PC-3 (cell line): ENCODE measurements around the gene FBXW9. TPM values are rescaled to one million over a fixed set of nuclear protein-coding genes. Genes with fewer than 3 reads are reported as not detected.

Experiments used
- ATAC-seq: fragments of 200-7000 bp; cut with Tn5 transposase; 2 replicates; pipeline ENCODE4 v1.9.1; 2020; ENCODE audit warnings: mild to moderate bottlenecking, moderate library complexity
- BruUV-seq: library from RNA; stranded (reverse); fragments of 400-500 nt; replicated peaks from 2 replicates; lab custom pipeline; 2021; lab: Mats Ljungman, UMichigan
- CTCF ChIA-PET: fragments of 300-600 bp; sonication (Branson Sonifier 250); formaldehyde crosslinking; loops from one replicate; lab custom pipeline; 2022; ENCODE audit warnings: antibody characterized with exemption; lab: Charles Lee
- POLR2A ChIA-PET: fragments of 300-600 bp; sonication (Branson Sonifier 250); formaldehyde crosslinking; loops from one replicate; lab custom pipeline; 2022; ENCODE audit warnings: antibody characterized with exemption; ENCODE audit not compliant: unreplicated experiment; lab: Charles Lee
- DNase-seq: peaks from one replicate; pipeline ENCODE4 v3.0.0-alpha.2; 2015
- H2AFZ ChIP-seq: fragments of 300-600 bp; sonication (generic); 2 replicates; pipeline ENCODE4 v1.6.0; 2016; ENCODE audit warnings: antibody characterized with exemption, low read length
- H3F3A ChIP-seq: fragments of 300-600 bp; sonication (generic); one replicate; pipeline ENCODE4 v1.6.0; 2017; ENCODE audit warnings: antibody characterized with exemption, low read length, control low read depth, mild to moderate bottlenecking; ENCODE audit not compliant: unreplicated experiment
- H3K27ac ChIP-seq: fragments of 300-600 bp; sonication (generic); 2 replicates; pipeline ENCODE4 v1.5.1; 2016; ENCODE audit warnings: mild to moderate bottlenecking, low read length
- H3K27me3 ChIP-seq: fragments of 300-600 bp; sonication (generic); 2 replicates; pipeline ENCODE4 v1.6.1; 2016; ENCODE audit warnings: low read length, mixed read lengths
- H3K36me3 ChIP-seq: fragments of 300-600 bp; sonication (generic); 2 replicates; pipeline ENCODE4 v1.6.1; 2016; ENCODE audit warnings: low read depth, mixed run types, low read length, mixed read lengths
- H3K4me1 ChIP-seq: fragments of 300-600 bp; sonication (generic); 2 replicates; pipeline ENCODE4 v1.5.1; 2016; ENCODE audit warnings: low read length; ENCODE audit not compliant: insufficient read depth
- H3K4me2 ChIP-seq: fragments of 300-600 bp; sonication (generic); 2 replicates; pipeline ENCODE4 v1.6.0; 2016; ENCODE audit warnings: low read length
- H3K4me3 ChIP-seq: fragments of 300-600 bp; sonication (generic); 2 replicates; pipeline ENCODE4 v1.5.1; 2016; ENCODE audit warnings: mild to moderate bottlenecking, low read length, mixed read lengths
- H3K79me2 ChIP-seq: fragments of 300-600 bp; sonication (generic); 2 replicates; pipeline ENCODE4 v1.6.1; 2017; ENCODE audit warnings: low read length, mixed read lengths
- H3K9ac ChIP-seq: fragments of 300-600 bp; sonication (generic); 2 replicates; pipeline ENCODE4 v1.6.0; 2016; ENCODE audit warnings: mild to moderate bottlenecking, low read length
- H3K9me2 ChIP-seq: fragments of 300-600 bp; sonication (generic); replicated peaks from 2 replicates; pipeline ENCODE4 v1.6.1; 2016; ENCODE audit warnings: mixed run types, low read length, mixed read lengths
- H3K9me3 ChIP-seq: fragments of 300-600 bp; sonication (generic); 2 replicates; pipeline ENCODE4 v1.6.1; 2016; ENCODE audit warnings: low read length, mixed read lengths
- H4K20me1 ChIP-seq: fragments of 300-600 bp; sonication (generic); 2 replicates; pipeline ENCODE4 v1.6.1; 2016; ENCODE audit warnings: low read length, mixed read lengths
- CTCF ChIP-seq: fragments of 300-600 bp; sonication (generic); conservative IDR thresholded peaks from 2 replicates; pipeline ENCODE4 v1.5.1; 2017; ENCODE audit warnings: antibody characterized with exemption, low read depth, mild to moderate bottlenecking, low read length
- EZH2 ChIP-seq: fragments of 300-600 bp; sonication (generic); IDR thresholded peaks from one replicate; pipeline ENCODE4 v1.6.1; 2017; ENCODE audit warnings: antibody characterized with exemption, mild to moderate bottlenecking, low read length; ENCODE audit not compliant: unreplicated experiment
- EZH2phosphoT487 ChIP-seq: fragments of 300-600 bp; sonication (generic); IDR thresholded peaks from 2 replicates; pipeline ENCODE4 v1.6.1; 2018; ENCODE audit warnings: mild to moderate bottlenecking, antibody characterized with exemption, low read length, borderline replicate concordance
- intact Hi-C: fragments of 100-400 bp; cut with micrococcal nuclease; formaldehyde crosslinking; loops from 2 replicates; pipeline ENCODE4 v1.9.0; 2023
- total RNA-seq: library from RNA; depleted of rRNA; stranded (reverse); fragments of >200 nt; gene quantifications from 2 replicates; pipeline ENCODE4 v1.2.3, GENCODE V29; 2014

FBXW9 gene
- total RNA-seq, 1 experiment from 2014 or later = 27.5 TPM

DNA sequence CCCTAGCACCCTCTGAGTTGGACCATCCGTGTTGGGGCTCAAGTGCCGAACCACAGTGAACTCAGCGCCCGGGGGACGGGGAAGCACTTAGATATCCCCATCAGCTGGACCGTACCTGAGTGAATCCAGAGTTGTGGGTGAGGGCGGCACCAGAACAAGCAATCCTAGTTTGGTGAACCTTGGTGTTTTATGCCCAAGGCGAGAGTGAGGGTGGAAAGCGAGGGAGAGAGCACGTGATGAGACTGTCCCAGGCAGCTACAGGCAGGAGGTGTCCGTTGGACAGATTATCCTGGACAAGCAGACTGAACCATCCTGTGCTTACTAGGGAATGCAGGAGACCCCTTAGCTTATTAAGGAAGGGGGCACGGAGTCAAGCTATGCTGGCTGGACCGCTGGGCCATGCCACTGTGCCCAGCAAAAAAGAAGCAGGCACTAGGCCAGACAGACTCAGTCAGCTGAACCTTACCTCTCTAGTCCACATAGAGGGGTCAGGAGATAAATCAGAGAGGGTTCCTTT is 41.5 kb upstream of the FBXW9 start:
- TF ChIP-seq CTCF = no peak
- TF ChIP-seq EZH2phosphoT487 = no peak
- TF ChIP-seq EZH2 = no peak
- Histone ChIP-seq H3K9ac (peak overlapping the region; percentile 92), H3K4me3 (peak overlapping the region; percentile 89), H3K27ac (peak overlapping the region; percentile 84), H4K20me1 (peaks cover 12% of the 10 kb centered on the region), H2AFZ (peak overlapping the region; percentile 91), H3K4me2 (peak overlapping the region; percentile 90), H3K9me2 (no peaks in the 10 kb centered on the region), H3F3A (no peaks in the 10 kb centered on the region), H3K27me3 (no peaks in the 10 kb centered on the region), H3K36me3 (peaks cover 11% of the 10 kb centered on the region), H3K9me3 (no peaks in the 10 kb centered on the region), H3K79me2 (peaks cover 42% of the 10 kb centered on the region), H3K4me1 (peaks cover 22% of the 10 kb centered on the region)
- DNase-seq (no peak), ATAC-seq (no peak)
- TSS peak; percentile 81 for BruUV-seq
- POLR2A ChIA-PET = interaction anchor here (0.6 kb wide), 1 partner anchor 1868 kb away, joined by 19 read pairs; no protein-coding TSS in a partner anchor
- intact Hi-C loops = loop anchor here (1.0 kb wide), 1 partner anchor 57 kb away; the partner anchor contains the start of gene DHPS
- CTCF ChIA-PET = no interaction called here

GRCh38 chr19:12736995-12737834 is 40.8 kb upstream of the FBXW9 start, which contains the start of gene GET3:
TSS of gene GET3 (plus strand) at chr19:12737497. CDS start at chr19:12737506, 9 bp downstream.
- Histone ChIP-seq H3K4me2 (peak within 1 kb of the TSS; percentile 90), H3K27ac (peak within 1 kb of the TSS; percentile 84), H3F3A (no peaks in the 10 kb centered on the region), H4K20me1 (peaks cover 18% of the 10 kb centered on the region), H3K9me3 (no peaks in the 10 kb centered on the region), H3K9me2 (no peaks in the 10 kb centered on the region), H3K79me2 (peaks cover 49% of the 10 kb centered on the region), H3K27me3 (no peaks in the 10 kb centered on the region), H3K9ac (peak within 1 kb of the TSS; percentile 92), H2AFZ (peak within 1 kb of the TSS; percentile 91), H3K36me3 (peaks cover 11% of the 10 kb centered on the region), H3K4me1 (peaks cover 28% of the 10 kb centered on the region), H3K4me3 (peak within 1 kb of the TSS; percentile 89)
- POLR2A ChIA-PET = interaction anchor here (0.5 to 0.6 kb wide), 4 partner anchors 26 to 1867 kb away, joined by 3 to 19 read pairs (median 5); no protein-coding TSS in a partner anchor
- intact Hi-C loops = loop anchor here (1.0 kb wide), 1 partner anchor 56 kb away; the partner anchor contains the start of gene DHPS
- peak; percentile 88 for ATAC-seq
- TF ChIP-seq EZH2 (no peak), CTCF (no peak), EZH2phosphoT487 (no peak)
- no TSS peak for BruUV-seq
- CTCF ChIA-PET = interaction anchor here (0.5 to 0.6 kb wide), 3 partner anchors 20 to 39 kb away, joined by 4 to 7 read pairs (median 6); no protein-coding TSS in a partner anchor
- peak; percentile 100 for DNase-seq
